Ramos (cell line): ENCODE results near the gene GNA14.
"Not testable (repeated sequence)": the region's sequence is repeated elsewhere in the genome, so short reads cannot be mapped to it uniquely, and the experiment has no call there.

Experiments used
- in situ Hi-C: fragments of 300-500 bp; cut with MboI; formaldehyde crosslinking; loops from one replicate; pipeline ENCODE4 v1.14.3; 2022; ENCODE audit warnings: low sequenced_read_pairs; ENCODE audit not compliant: unreplicated experiment

GNA14 gene

GRCh38 chr9:77502568-77502967 is 145.6 kb downstream of the GNA14 start:
- in situ Hi-C loops, result no loop called here

DNA sequence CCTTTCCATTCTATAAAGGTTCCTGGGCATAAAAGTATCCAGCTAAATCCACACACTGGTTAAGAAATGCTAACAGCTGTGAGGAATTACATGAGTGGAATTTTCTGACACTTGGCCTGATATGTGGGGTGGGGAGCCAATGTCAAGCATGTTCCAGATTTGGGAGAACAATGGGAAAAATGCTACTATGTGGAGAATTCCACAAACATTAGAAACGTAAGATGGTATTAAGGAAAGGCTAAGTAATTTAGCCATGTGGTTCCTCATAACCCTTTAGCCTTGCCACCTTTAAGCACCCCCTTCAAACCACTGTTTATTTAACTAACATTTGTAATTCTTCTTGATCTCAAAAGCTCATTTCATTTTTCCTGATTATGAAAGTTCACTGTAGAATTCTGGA is 149.2 kb downstream of the GNA14 start:
- in situ Hi-C loops, result no loop called here

DNA sequence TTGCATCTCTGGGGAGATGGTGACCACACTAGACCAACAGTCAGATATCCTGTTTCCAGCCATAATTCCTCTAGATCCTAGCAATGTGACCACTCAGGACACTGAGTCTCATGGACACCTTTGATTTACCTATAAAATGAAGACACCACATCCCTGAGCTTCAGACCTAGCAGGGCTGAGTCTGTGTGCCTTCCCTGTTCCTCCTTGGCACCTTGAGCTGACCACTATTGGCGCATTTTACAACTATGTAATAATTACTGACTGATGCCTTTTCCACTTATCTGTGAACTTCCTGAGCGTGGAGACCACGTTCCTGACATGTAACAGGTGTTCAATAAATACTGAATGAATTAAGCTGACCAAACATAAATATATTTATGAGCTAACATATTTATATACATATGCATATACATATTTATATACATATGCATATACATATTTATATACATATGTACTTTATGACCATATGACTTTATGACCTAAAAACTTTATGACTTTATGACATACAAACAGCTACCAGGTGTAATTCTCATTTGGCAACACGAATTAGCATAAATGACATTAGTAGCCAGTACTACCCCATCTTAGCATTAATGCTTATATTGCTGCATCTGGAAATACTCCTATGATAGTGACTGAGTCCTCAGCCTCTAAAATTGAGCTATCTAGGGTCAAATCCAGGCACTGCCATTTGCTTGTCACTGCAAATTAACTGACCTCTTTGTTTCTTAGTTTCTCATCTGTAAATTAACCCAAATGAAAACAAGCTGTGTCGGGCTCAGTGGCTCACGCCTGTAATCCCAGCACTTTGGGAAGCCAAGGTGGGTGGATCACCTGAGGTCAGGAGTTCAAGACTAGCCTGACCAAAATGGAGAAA is 150.6 kb downstream of the GNA14 start:
- in situ Hi-C loops, result no loop called here

DNA sequence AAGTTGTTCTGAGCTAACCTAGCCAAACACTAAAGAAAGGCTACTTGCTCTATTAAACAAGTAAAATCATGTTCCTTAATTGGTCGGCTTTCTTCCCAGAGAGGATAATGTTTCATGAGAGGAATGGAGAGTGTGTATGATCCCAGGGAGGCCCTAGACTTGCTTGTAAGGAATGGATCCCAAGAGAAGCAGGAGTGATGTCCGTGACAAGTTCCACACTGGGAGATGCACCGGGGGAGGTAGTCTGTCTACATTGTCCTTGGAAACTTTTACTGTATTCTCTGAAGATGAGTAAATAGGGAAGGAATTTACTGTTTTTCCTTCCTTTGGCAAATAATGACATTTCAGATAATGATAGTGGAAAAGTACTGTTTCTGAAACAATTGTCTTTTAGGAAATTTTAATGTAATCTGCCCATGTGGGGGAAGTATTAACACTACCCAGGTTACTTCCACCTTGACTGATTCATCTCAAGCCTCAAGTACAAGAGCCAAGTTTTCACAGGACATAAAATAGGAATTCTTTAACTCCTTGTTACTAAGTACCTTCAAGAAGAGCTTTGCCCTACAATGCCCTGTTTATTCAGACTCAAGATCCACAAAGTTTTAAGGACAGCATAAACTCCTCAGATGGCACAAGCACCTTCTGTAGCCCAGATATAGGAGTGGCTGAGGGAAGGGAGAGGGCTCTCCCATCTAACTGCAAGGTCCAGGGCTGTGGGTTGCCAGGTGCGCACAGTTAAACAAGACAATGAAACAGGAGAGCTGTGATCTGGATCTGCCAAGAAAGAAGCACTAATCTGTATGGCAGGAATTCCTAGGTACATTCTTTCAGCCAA is 152.1 kb downstream of the GNA14 start:
- in situ Hi-C loops, result no loop called here

- in situ Hi-C loops, result not testable (repeated sequence)
Measured at GRCh38 chr9:77490279-77490678, 157.8 kb downstream of the GNA14 start.

DNA sequence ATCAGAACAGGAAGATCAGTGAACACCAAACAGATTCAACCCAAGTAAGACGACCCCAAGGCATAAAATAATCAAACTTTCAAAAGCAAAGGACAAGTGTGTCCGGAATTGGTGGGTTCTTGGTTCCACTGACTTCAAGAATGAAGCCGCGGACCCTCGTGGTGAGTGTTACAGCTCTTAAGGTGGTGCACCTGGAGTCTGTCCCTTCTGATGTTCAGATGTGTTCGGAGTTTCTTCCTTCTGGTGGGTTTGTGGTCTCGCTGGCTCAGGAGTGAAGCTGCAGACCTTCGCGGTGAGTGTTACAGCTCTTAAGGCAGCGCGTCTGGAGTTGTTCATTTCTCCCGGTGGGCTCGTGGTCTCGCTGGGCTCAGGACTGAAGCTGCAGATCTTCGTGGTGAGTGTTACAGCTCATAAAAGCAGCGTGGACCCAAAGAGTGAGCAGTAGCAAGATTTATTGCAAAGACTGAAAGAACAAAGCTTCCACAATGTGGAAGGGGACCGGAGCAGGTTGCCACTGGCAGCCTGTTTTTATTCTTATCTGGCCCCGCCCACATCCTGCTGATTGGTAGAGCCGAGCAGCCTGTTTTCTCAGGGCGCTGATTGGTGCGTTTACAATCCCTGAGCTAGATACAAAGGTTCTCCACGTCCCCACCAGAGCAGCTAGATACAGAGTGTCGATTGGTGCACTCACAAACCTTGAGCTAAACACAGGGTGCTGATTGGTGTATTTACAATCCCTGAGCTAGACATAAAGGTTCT is 158.5 kb downstream of the GNA14 start:
- in situ Hi-C loops, result not testable (repeated sequence)

- in situ Hi-C loops, result no loop called here
Measured at GRCh38 chr9:77488439-77489126, 159.5 kb downstream of the GNA14 start.

- in situ Hi-C loops, result no loop called here
Measured at GRCh38 chr9:77486968-77487367, 161.2 kb downstream of the GNA14 start.

- in situ Hi-C loops, result no loop called here
Measured at GRCh38 chr9:77486463-77486862, 161.7 kb downstream of the GNA14 start.

GRCh38 chr9:77475641-77476473 is 172.3 kb downstream of the GNA14 start:
- in situ Hi-C loops, result no loop called here

DNA sequence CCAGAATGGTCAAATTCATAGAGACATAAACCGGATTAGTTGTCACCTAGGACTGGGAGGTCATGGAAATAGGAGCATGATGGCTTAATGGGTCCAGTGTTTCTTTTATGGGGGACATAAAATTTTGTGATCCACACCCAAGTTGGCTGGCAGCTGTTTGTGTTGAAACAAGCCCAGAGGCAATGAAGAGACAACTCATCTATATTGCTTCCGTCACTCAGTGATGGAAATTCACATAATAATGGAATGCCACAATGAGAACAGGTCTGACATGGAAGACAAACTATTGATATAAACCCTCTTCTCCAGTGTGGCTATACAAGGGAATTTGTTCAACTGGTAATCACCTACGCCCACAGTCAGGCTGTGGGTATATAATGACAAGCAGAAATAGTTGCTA is 173.2 kb downstream of the GNA14 start:
- in situ Hi-C loops, result loop anchor here (25.0 kb wide), 1 partner anchor 313 kb away; no protein-coding TSS in a partner anchor

- in situ Hi-C loops, result loop anchor here (25.0 kb wide), 1 partner anchor 310 kb away; no protein-coding TSS in a partner anchor
Measured at GRCh38 chr9:77472646-77473045, 175.5 kb downstream of the GNA14 start.

GRCh38 chr9:77471572-77471971 is 176.6 kb downstream of the GNA14 start:
- in situ Hi-C loops, result loop anchor here (25.0 kb wide), 1 partner anchor 309 kb away; no protein-coding TSS in a partner anchor

- in situ Hi-C loops, result loop anchor here (25.0 kb wide), 1 partner anchor 307 kb away; no protein-coding TSS in a partner anchor
Measured at GRCh38 chr9:77469515-77470231, 178.4 kb downstream of the GNA14 start.

DNA sequence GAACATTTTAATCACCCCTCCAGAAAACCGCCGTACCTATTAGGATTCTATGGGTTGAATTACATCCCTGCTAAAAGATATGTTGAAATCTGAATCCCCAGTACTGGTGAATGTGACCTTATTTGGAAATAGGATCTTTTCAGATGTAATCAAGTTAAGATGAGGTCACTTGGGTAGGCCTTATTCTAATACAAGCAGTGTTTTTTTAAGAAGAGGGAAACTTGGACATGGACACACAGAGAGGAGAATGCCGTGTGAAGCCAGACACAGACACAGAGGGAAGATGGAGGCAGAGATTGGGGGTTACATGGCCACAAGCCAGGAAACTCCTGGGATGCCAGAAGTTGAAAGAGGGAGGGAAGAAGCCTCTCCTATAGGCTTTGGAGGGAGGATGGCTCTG is 183.5 kb downstream of the GNA14 start:
- in situ Hi-C loops, result loop anchor here (25.0 kb wide), 1 partner anchor 302 kb away; no protein-coding TSS in a partner anchor

DNA sequence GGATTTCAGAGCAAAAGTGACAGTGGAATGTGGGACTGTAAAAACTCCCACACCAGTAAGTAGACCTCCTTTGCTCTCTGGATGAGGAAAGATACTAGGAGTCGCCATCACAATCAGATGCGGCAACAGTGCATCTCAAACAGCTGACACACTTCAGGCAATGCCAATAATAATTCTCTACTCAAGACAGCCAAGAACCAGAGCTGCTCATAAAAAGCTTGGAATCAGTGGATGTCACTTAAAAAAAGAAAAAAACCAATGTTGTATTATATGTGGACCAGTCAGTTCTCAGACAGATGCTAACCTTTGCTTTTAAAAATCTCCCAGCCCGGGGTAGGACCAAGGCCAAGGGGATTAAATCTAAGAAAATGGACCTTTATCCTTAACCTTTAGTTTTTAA is 185.0 kb downstream of the GNA14 start:
- in situ Hi-C loops, result loop anchor here (25.0 kb wide), 1 partner anchor 301 kb away; no protein-coding TSS in a partner anchor

DNA sequence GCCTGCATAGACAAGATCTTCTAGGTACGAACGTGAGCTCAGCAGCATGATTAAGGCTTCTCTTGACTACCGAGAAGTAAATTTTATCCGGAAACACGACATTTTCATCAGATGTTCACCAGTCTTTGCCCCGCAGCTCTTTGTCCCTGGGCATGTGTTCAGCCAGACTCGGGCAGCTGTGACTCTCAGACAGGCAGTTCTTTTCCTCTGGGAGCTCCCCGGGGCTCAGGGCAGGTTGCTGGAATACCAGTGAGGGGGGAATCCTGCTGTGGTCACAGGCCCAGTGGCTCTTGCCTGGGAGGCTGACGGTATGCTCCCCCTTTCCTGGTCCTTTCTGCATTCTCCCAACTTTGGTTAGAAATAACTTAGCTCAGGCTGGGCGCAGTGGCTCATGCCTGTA is 186.1 kb downstream of the GNA14 start:
- in situ Hi-C loops, result loop anchor here (25.0 kb wide), 1 partner anchor 300 kb away; no protein-coding TSS in a partner anchor

DNA sequence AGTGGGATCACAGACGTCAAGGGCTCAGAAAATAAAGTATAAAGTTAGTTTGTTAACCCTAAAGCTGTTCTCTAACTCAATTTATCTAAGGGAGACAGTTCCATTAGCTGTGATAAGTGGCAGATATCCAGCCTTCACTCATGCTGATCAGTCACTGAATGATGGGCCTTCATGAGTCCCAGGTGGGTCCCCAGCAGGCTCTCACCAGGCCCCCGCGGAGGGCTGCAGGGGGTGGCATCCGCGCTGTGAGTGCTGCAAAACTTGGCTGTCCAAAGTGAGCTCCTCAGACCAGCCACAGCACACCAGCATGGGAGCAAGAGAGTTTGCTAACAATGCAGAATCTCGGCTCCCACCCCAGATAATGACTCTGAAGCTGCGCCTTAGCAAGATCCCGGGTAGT is 187.2 kb downstream of the GNA14 start:
- in situ Hi-C loops, result loop anchor here (25.0 kb wide), 1 partner anchor 299 kb away; no protein-coding TSS in a partner anchor
